ENCODE results near the gene PSRC1.

DNA sequence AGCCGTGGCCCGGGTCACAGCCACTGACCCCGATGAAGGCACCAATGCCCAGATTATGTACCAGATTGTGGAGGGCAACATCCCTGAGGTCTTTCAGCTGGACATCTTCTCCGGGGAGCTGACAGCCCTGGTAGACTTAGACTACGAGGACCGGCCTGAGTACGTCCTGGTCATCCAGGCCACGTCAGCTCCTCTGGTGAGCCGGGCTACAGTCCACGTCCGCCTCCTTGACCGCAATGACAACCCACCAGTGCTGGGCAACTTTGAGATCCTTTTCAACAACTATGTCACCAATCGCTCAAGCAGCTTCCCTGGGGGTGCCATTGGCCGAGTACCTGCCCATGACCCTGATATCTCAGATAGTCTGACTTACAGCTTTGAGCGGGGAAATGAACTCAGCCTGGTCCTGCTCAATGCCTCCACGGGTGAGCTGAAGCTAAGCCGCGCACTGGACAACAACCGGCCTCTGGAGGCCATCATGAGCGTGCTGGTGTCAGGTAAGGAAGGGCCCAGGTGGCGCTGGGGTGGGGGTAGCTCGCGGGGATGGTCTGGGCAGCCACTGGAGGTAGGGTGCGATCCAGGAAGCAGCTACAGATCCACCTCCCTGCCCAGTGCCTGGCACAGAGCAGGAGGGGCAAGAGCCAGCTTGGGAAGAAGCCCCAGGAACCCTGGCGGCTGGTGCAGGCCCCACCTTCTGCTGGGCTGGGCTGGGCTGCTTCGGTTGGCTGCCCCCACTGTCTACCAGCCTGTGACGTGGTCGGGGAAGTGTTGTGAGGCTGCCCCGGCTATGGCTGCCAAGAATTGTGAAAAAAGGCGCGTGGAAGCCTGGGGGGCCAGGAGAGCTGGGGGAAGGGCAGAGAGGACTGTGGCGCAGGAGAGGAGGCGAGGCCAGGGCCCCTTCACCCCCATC is 29.8 kb downstream of the PSRC1 start:
- TF ChIP-seq, protein P1, sequence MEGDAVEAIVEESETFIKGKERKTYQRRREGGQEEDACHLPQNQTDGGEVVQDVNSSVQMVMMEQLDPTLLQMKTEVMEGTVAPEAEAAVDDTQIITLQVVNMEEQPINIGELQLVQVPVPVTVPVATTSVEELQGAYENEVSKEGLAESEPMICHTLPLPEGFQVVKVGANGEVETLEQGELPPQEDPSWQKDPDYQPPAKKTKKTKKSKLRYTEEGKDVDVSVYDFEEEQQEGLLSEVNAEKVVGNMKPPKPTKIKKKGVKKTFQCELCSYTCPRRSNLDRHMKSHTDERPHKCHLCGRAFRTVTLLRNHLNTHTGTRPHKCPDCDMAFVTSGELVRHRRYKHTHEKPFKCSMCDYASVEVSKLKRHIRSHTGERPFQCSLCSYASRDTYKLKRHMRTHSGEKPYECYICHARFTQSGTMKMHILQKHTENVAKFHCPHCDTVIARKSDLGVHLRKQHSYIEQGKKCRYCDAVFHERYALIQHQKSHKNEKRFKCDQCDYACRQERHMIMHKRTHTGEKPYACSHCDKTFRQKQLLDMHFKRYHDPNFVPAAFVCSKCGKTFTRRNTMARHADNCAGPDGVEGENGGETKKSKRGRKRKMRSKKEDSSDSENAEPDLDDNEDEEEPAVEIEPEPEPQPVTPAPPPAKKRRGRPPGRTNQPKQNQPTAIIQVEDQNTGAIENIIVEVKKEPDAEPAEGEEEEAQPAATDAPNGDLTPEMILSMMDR (IDR thresholded peaks at IDR 0.05), result no peak
- no peak for TF ChIP-seq POLR2A (IDR thresholded peaks at IDR 0.05)
